Measurements from ENCODE around the gene LAMA2. TPM values are rescaled to one million over a fixed set of nuclear protein-coding genes. Genes with fewer than 3 reads are reported as not detected.

The LAMA2 gene
- total RNA-seq, 1 experiment from 2014 or later: 8.2 TPM

DNA sequence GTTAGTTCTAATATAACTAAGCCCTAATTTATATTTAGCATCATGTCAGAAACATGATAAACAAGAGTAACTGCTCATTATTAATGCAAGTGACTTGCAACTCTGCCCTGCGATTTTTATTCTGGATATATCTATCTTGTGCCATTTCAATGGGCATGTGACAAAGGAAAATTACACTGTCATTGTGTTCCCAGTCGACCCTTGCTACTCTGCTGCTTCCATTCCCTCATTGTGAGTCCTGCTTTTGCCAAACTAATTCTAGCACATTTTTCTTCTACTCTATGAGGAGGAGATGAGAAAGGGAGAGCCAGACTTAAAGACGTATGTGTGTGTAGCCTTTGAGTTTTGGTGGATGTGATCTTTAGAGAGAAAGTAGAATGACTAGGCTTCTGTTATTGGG lies 551.2 kb downstream of the LAMA2 start (continued):
- TF ChIP-seq, protein P1, sequence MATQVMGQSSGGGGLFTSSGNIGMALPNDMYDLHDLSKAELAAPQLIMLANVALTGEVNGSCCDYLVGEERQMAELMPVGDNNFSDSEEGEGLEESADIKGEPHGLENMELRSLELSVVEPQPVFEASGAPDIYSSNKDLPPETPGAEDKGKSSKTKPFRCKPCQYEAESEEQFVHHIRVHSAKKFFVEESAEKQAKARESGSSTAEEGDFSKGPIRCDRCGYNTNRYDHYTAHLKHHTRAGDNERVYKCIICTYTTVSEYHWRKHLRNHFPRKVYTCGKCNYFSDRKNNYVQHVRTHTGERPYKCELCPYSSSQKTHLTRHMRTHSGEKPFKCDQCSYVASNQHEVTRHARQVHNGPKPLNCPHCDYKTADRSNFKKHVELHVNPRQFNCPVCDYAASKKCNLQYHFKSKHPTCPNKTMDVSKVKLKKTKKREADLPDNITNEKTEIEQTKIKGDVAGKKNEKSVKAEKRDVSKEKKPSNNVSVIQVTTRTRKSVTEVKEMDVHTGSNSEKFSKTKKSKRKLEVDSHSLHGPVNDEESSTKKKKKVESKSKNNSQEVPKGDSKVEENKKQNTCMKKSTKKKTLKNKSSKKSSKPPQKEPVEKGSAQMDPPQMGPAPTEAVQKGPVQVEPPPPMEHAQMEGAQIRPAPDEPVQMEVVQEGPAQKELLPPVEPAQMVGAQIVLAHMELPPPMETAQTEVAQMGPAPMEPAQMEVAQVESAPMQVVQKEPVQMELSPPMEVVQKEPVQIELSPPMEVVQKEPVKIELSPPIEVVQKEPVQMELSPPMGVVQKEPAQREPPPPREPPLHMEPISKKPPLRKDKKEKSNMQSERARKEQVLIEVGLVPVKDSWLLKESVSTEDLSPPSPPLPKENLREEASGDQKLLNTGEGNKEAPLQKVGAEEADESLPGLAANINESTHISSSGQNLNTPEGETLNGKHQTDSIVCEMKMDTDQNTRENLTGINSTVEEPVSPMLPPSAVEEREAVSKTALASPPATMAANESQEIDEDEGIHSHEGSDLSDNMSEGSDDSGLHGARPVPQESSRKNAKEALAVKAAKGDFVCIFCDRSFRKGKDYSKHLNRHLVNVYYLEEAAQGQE (IDR thresholded peaks at IDR 0.05; ENCODE audit: low read depth): no peak
- TF ChIP-seq, protein P2, sequence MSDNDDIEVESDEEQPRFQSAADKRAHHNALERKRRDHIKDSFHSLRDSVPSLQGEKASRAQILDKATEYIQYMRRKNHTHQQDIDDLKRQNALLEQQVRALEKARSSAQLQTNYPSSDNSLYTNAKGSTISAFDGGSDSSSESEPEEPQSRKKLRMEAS (IDR thresholded peaks at IDR 0.05): no peak
- TF ChIP-seq FOSL1 (IDR thresholded peaks at IDR 0.05; ENCODE audit: low read depth): no peak

DNA sequence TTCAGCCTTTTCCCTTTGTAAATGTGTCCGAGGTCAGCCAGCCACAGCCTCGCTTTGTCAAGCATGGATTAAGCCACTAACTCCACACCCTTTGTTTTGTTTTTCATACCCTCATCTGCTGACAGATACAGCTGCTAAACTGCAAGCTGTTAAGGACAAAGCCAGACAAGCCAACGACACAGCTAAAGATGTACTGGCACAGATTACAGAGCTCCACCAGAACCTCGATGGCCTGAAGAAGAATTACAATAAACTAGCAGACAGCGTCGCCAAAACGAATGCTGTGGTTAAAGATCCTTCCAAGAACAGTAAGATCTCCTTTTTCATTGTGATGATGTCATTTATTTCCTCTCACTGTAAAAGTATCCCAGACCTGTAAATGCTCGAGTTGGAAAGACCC lies 557.8 kb downstream of the LAMA2 start:
- peak overlapping the region; percentile 76 for H2AFZ ChIP-seq (ENCODE audit: low read depth, low read length, poor library complexity, severe bottlenecking)
- H3K9me2 ChIP-seq (ENCODE audit: insufficient read depth): no peaks in the 10 kb centered on the region
- ChIA-PET RAD21 (ENCODE audit: low non-redundant PET in 1 of 2, low total read pairs in 2 of 2, uncharacterized antibody in 2 of 2, unreplicated experiment in 2 of 2) (no interaction called here), CTCF (interaction anchor here (0.7 kb wide), 1 partner anchor 70 kb away, joined by 4 read pairs; no protein-coding TSS in a partner anchor), POLR2A (no interaction called here)
- H3K4me3 ChIP-seq (replicated peaks in 1 of 2; ENCODE audit: low read depth in 1 of 2, low read length in 2 of 2): no peak overlapping the region
- no TSS peak for BruUV-seq (replicated peaks)
- H3K79me2 ChIP-seq (ENCODE audit: insufficient read depth, low read length): no peaks in the 10 kb centered on the region
- no peak overlapping the region for H3K4me2 ChIP-seq (ENCODE audit: low read length)
- H3K27me3 ChIP-seq (ENCODE audit: insufficient read depth, low read length): no peaks in the 10 kb centered on the region
- no peaks in the 10 kb centered on the region for H4K20me1 ChIP-seq (ENCODE audit: insufficient read depth)
- H3K27ac ChIP-seq (ENCODE audit: low read depth, low read length): no peak overlapping the region
- ATAC-seq (peak; percentile 67), DNase-seq (ENCODE audit: low read depth, low spot score) (no peak)
- H3K4me1 ChIP-seq (ENCODE audit: control insufficient read depth in 1 of 2, insufficient read depth in 2 of 2, low read length in 2 of 2): no peaks in the 10 kb centered on the region
- intact Hi-C loops (cut with micrococcal nuclease): no loop called here
- H3K9ac ChIP-seq (ENCODE audit: low read length): no peak overlapping the region
- no peaks in the 10 kb centered on the region for H3K36me3 ChIP-seq (ENCODE audit: control insufficient read depth in 1 of 2, insufficient read depth in 2 of 2, low read length in 2 of 2)
- TF ChIP-seq SIN3A (IDR thresholded peaks at IDR 0.05; ENCODE audit: low read depth): no peak
- TF ChIP-seq, protein P3, sequence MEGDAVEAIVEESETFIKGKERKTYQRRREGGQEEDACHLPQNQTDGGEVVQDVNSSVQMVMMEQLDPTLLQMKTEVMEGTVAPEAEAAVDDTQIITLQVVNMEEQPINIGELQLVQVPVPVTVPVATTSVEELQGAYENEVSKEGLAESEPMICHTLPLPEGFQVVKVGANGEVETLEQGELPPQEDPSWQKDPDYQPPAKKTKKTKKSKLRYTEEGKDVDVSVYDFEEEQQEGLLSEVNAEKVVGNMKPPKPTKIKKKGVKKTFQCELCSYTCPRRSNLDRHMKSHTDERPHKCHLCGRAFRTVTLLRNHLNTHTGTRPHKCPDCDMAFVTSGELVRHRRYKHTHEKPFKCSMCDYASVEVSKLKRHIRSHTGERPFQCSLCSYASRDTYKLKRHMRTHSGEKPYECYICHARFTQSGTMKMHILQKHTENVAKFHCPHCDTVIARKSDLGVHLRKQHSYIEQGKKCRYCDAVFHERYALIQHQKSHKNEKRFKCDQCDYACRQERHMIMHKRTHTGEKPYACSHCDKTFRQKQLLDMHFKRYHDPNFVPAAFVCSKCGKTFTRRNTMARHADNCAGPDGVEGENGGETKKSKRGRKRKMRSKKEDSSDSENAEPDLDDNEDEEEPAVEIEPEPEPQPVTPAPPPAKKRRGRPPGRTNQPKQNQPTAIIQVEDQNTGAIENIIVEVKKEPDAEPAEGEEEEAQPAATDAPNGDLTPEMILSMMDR (IDR thresholded peaks at IDR 0.05 in 2 of 3, conservative IDR thresholded peaks at IDR 0.05 in 1 of 3; ENCODE audit: borderline replicate concordance in 1 of 3, insufficient read depth in 1 of 3, low read depth in 2 of 3, low read length in 2 of 3): 0 out of 6 replicates have a peak, but pooled peaks of 1 of the 3 experiments have one; percentile 6
- no peaks in the 10 kb centered on the region for H3K9me3 ChIP-seq (ENCODE audit: control insufficient read depth in 1 of 2, insufficient read depth in 1 of 2, low read depth in 1 of 2, low read length in 2 of 2)
